ENCODE data around the gene ZNF688. TPM values are rescaled to one million over a fixed set of nuclear protein-coding genes. Genes with fewer than 3 reads are reported as not detected.
"Not testable (repeated sequence)": the region's sequence is repeated elsewhere in the genome, so short reads cannot be mapped to it uniquely, and the experiment has no call there.

Gene ZNF688
- total RNA-seq (2014; rRNA removed), result 11.9 and 16.2 TPM in 2 replicates
- polyA plus RNA-seq (2012), result 13.3 TPM

- peak; percentile 98 for DNase-seq (ENCODE audit: low read depth)
Measured at GRCh38 chr16:30571445-30572322, at the start of gene ZNF688. TSS of gene ZNF688 (minus strand) at chr16:30571714. CDS start at chr16:30571629, 85 bp downstream.

GRCh38 chr16:30620169-30620568 is 48.7 kb upstream of the ZNF688 start:
- DNase-seq (ENCODE audit: low read depth), result no peak

DNA sequence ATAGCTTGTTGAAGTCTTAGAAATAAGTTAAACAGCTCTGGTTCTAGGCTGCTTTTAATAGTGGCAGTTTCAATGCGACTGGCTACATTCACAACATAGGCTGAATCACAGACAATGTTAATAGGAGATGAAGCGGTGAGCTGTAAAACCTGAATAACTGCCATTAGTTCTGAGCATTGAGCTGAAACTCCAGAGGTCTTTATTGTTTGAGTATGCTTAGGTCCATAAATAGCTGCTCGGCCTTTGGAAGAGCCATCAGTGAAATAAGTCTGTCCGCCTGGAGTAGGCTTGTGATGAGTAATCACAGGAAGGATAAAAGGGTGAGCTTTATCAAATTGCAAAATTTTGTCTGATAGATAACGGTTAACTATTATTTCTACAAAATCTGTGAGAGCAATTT is 48.1 kb upstream of the ZNF688 start:
- no peak for DNase-seq (ENCODE audit: low read depth)

DNA sequence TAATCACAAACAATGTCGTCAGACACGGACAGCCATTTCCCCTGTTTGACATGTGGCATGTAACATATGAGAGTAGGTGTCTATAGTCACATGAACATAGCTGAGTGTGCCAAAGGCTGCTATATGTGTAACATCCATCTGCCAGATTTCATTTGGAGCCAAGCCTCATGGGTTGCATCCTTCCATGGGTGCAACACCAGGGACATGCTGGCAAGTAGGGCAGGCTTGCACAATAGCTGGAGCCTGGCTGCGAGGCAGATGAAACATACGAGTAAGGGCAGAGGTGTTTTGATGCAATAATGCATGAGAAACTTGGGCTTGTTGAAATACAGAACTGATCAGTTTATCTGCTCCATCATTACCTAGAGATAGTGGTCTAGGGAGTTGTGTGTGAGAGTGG is 47.7 kb upstream of the ZNF688 start:
- no peak for DNase-seq (ENCODE audit: low read depth)

DNA sequence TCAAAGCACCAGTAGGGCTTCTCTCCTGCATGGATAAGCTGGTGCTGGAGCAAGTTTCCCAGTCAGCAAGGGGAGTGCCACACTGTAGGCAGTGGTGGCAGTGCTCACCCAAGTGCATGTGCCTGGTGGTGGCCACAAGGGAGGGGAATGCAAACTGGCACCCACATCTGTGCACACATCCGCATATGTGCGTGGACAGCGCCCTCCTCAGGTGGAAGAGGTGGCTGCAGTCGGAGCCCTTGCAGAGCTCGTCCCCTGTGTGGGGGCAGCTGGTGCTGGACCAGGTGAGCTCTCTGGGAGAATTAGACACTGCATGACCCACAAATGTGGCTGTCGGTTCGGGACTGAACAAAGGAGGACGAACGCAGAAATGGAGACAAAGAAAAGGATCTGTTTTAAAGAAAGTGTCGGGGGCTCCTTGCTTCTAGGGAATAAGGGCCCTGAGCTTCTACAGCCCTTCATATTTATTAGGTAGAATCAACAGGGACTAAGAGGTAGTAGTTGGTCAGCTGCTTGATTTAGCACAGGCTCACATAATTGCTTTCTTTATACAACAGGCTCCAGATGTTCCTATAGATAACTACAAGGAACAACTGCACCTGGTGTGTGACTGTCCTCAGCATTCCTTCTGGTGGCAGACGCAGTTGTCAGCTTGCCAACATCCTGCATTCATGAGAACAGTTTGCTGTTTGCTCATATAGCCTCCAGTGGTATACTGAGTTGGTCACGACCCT is 44.0 kb upstream of the ZNF688 start:
- DNase-seq (ENCODE audit: low read depth), result no peak

DNA sequence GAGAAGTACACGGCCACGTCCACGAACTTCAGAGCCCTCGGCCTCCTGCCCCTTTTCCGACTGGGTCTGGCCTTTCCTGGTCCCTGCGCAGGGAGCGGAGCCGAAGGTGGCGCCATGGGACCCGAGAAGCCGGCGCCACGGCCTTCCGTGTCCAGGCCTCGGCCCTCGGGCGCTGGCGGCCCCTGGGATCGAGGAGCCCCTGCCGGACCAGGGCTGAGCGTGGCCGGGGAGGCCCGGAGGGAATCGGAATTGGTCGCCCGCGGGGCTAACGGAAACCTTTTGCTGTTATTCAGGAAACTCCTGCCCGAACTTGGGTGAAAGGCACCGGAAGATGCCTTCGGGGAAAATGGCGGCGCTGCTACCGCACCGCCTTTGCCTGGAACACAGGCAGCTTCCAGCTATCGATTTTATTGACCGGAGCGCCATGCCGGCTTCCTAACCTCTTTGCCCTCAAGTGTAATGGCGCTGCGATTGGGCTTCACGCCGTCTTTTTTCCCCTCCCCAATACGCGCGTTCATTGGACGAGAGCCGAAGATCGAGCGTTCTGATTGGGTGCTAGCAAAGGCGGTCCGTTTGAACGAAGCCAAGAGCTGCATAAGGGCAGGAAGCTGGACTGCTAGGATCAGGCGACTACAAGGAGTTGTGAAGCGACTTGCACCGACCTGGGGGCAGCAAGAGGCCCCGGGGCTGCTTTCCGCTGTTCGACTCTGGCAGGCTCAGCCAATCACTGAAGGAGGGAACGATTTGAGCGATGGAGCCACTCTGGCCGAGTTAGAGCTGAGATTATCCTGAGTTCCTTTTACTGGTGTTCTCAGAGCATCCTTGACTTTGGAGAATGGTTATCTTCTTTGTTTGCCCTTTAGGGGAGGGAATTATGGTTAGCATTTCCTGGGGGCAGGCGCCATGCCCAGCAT is 38.7 kb upstream of the ZNF688 start, which contains the start of gene ZNF689:
ZNF689 (minus strand) TSS at position 464 of the 914 bp plus-strand sequence; CDS start at position 116, 348 bp downstream.
- DNase-seq (ENCODE audit: low read depth), result peak; percentile 98

- DNase-seq (ENCODE audit: low read depth), result peak; percentile 36
Measured at GRCh38 chr16:30609002-30609925, 37.8 kb upstream of the ZNF688 start.

DNA sequence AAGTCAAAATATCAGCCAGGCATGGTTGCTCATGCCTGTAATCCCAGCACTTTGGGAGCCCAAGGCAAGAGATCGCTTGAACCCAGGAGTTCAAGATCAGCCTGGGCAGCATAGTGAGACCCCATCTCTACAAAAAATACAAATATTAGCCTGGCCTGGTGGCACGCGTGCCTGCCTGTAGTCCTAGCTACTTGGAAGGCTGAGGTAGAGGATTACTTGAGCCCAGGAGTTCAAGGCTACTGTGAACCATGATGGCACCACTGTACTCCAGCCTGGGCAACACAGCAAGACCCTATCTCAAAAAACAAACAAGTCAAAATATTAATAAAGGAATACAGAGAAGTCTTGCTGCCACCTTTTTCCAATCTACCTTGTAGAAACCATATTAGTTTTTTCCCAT is 34.5 kb upstream of the ZNF688 start:
- DNase-seq (ENCODE audit: low read depth), result no peak

- no peak for DNase-seq (ENCODE audit: low read depth)
Measured at GRCh38 chr16:30605158-30605557, 33.6 kb upstream of the ZNF688 start.

- DNase-seq (ENCODE audit: low read depth), result no peak
Measured at GRCh38 chr16:30604316-30604947, 32.9 kb upstream of the ZNF688 start.

DNA sequence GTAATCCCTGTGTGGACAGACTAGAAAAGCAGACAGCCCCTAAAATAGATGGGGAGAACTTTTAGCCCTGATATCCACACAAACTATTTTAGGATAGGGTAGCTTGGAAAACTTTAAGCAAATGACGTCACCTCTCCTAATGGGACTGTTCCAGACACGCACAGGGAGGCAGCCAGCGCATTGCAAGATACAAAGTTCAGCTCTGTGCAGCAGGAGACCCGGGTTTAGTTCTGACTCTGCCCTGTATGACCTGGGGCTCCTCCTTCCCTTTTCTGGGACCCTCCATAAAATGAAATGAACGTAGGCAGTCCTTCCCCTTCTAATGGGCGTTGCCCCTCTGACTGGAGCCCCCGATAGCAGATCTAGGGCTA is 32.4 kb upstream of the ZNF688 start:
- no peak for DNase-seq (ENCODE audit: low read depth)

- peak; percentile 72 for DNase-seq (ENCODE audit: low read depth)
Measured at GRCh38 chr16:30602616-30603277, 31.2 kb upstream of the ZNF688 start.

GRCh38 chr16:30601966-30602365 is 30.5 kb upstream of the ZNF688 start:
- DNase-seq (ENCODE audit: low read depth), result no peak

DNA sequence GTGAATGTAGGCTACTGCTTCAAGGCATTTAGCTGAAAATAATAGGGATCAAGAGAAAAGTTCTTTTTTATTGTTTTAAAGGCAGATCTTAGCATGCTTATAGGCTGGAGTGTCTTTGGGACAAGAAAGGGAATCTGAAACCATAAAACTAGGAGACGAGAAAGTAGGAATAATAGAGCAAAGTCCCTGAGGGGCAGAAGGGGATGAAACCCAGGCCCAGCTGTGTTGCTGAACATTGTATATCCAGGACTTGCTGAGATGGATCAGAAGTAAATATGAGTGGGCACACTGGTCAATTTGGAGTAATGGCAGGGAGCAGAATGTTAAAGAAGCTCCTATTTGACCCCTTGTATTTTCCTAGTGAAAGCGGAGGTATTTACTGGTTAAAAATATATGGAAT is 29.4 kb upstream of the ZNF688 start:
- no peak for DNase-seq (ENCODE audit: low read depth)

DNA sequence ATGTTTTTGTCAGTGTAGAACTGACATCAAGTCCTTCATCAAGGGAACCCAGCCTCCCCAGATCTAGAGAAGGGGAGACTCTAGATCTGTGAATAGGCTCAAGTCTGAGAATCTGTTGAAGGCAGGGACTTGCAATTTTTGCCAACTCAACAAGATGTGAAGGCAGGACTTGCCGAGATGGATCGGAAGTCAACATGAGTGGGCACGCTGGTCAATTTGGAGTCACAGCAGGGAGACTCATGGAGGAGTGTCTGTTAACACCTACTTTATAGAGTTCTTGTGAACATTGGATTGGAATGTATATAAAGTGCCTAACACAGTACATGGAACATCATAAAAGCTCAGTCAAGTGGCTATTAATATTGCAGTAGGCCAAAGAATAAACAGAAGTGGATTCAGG is 28.7 kb upstream of the ZNF688 start:
- no peak for DNase-seq (ENCODE audit: low read depth)

DNA sequence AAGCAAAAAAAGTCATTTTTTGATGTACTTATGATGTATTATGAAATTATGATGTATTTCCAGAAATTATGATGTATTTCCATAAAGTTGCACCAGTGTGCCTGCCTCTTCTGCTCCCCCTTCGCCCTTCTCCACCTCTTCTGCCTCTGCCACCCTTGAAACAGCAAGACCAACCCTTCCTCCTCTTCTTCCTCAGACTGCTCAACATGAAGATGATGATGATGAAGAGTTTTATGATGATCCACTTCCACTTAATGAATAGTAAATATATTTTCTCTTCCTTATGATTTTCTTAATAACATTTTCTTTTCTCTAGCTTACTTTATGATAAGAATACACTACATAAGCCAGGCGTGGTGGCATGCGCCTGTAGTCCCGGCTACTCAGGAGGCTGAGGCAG is 21.4 kb upstream of the ZNF688 start:
- no peak for DNase-seq (ENCODE audit: low read depth)

DNA sequence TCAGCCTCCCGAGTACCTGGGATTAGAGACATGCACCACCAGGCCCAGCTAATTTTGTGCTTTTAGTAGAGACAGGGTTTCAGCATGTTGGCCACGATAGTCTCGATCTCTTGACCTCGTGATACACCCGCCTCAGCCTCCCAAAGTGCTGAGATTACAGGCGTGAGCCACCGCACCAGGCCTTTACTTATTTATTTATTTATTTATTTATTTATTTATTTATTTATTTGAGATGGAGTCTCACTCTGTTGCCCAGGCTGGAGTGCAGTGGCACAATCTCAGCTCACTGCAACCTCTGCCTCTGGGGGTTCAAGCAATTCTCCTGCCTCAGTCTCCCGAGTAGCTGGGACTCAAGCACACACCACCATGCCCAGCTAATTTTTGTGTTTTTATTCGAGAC is 19.4 kb upstream of the ZNF688 start:
- DNase-seq (ENCODE audit: low read depth), result not testable (repeated sequence)

DNA sequence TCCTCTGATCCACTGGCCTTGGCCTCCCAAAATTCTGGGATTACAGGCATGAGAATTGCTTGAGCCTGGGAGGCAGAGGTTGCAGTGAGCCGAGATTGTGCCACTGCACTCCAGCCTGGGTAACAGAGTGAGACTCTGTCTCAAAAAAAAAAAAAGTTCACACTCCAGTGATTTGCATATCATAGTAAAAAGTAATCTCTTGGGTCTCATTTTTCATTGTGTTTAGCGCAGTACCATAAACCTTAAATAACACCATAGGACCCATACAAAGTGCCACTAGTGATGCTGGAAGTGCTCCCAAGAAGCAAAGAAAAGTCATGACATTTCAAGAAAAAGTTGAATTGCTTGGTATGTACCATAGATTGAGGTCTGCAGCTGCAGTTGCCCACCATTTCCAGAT is 18.1 kb upstream of the ZNF688 start:
- not testable (repeated sequence) for DNase-seq (ENCODE audit: low read depth)

DNA sequence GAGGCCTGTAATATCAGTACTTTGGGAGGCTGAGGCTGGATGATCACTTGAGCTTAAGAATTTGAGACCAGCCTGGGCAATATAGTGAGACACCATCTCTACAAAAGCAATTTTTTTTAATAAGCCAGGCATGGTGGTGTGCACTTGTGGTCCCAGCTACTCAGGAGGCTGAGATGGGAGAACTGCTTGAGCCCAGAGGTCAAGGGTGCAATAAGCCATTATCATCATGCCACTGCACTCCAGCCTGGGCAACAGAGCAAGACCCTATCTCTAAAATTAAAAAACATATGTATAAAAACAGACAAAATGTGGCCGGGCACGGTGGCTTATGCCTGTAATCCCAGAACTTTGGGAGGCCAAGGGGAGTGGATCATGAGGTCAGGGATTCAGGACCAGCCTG is 17.1 kb upstream of the ZNF688 start:
- no peak for DNase-seq (ENCODE audit: low read depth)
